Testis (tissue), 2 donors: ENCODE measurements around the gene KMT2A.

Experiments
- POLR2A ChIP-seq: fragments of 450-650 bp; IDR thresholded peaks from one replicate; pipeline ENCODE4 v1.6.1; 2017; ENCODE audit warnings: antibody characterized with exemption, mild to moderate bottlenecking, moderate library complexity
- TF ChIP-seq, protein P1 (sequence below), 3 experiments: fragments of 450-650 bp in 2 of 3; fragments of 200-600 bp in 1 of 3; sonication (generic) in 1 of 3; IDR thresholded peaks; one replicate each; pipeline ENCODE4 v1.5.1; 2016 to 2019; ENCODE audit warnings: antibody characterized with exemption in 3 of 3, mild to moderate bottlenecking in 2 of 3, moderate library complexity in 1 of 3

GRCh38 chr11:118449316-118449918 is 13.1 kb downstream of the KMT2A start:
- TF ChIP-seq, protein P1, sequence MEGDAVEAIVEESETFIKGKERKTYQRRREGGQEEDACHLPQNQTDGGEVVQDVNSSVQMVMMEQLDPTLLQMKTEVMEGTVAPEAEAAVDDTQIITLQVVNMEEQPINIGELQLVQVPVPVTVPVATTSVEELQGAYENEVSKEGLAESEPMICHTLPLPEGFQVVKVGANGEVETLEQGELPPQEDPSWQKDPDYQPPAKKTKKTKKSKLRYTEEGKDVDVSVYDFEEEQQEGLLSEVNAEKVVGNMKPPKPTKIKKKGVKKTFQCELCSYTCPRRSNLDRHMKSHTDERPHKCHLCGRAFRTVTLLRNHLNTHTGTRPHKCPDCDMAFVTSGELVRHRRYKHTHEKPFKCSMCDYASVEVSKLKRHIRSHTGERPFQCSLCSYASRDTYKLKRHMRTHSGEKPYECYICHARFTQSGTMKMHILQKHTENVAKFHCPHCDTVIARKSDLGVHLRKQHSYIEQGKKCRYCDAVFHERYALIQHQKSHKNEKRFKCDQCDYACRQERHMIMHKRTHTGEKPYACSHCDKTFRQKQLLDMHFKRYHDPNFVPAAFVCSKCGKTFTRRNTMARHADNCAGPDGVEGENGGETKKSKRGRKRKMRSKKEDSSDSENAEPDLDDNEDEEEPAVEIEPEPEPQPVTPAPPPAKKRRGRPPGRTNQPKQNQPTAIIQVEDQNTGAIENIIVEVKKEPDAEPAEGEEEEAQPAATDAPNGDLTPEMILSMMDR (IDR thresholded peaks at IDR 0.05), result no peak
- no peak for TF ChIP-seq POLR2A
